NCI-H1105 (cell line): Measurements from ENCODE around the gene PDE2A.

Source experiments
- DNase-seq: peaks from one replicate; lab custom pipeline; 2025; lab: John Stamatoyannopoulos, UW

Gene PDE2A

DNA sequence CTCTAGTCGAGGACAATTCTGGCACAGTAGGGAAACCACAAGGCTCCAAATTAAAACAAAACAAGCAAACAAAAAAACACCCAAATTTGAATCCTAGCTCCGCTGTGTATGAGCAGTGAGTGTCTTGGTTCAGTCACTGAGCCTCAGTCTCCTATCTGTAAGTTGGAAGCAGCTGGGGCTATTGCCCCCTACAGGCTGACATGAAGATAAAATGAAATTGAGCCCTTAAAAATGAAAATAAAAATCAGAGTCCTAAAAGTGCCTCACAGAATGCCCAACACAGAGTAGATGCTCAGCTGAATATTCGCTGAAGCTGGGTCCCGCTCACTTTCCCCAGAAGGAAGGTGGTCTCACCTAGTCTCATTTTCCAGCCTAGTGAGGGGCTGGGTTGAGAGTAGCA lies 65.2 kb downstream of the PDE2A start:
- DNase-seq = no peak

DNA sequence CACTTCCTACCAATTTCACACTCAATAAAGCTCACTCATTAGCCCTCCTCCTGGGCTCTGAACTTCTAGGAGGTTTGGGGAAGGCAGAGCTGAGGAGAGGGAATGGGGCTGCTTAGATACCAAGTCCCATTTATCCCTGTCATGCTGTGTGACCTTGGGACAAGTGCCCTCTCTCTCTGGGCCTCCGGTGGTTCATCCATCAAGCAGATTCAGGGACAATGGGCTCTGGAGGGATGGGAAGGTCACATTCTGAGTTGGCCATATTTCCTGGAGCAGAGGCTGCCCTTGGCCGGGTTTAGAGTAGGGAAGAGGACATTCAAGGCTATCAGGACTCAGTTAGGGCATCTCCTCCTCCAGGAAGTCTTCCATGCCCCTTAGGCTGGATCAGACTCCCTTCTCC lies 66.7 kb downstream of the PDE2A start:
- DNase-seq = no peak

DNA sequence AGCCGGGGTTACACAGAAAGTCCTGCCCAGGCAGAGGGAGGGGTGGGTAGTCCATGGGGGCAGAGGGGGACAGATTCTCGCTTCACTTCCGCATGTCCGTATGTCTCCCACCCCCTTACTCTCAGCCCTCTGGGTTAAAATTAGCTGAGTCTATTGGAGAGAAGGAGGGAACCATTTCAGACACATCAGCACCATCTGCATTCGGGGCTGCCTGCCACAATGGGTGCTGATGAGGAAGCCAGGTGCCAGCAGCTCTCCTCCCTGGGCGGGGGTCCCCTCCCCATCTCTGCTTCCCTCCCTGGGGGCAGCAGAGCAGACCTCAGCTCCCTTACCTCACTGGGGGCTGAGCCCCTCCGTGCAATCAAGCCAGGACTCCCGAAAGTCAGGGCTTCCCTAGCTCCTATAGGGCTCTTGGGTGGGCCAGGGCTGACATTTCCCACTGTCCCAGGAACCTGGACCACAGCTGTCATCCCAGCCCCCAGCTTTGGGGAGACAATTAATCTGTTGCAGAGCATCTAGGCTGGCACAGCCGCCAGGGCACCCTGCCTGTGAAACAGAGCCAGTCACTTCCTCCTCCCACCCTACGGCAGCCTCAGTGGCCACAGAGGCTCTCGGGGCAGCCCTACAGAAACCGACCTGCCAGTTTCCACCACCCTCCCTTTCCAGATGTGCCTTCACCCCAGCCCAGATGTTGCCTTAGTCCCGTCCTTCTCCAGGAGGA lies 67.3 kb downstream of the PDE2A start:
- no peak for DNase-seq

DNA sequence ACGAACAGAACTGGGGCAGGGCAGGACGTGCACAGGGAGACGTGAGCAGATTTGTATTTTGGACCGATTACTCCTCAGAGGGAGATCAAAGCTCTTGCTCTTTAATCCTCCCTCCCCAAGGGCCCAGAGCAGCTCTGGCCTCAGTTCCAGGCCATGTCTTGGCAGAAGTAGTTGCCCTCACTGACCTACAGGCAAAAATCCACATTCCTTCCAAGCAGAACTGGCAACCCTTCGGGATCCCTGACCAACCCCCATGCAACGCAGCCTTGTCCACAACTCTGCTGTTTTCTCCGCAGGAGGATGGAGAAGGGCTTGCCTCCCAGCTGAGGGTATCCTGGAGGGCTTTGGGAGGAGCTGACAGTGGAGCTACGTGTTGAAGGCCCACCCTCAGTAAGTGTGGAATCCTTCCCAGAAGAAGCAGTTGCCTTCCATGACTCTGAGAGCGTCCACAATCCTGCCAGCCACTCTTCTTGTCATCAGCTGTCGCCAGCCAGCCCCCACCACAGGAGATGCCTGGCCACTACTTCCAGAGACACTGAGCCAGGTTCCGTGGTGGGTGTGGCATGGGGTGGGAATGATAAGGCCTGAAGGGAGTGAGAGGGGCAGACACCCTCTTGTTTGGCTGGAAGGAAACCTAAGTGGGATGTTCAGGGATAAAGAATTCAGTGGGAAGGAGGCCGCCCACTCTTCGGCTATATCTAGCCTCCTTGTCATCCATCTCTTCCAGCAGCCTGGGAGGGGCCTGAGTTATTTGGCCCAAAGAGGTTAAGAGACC lies 68.1 kb downstream of the PDE2A start:
- no peak for DNase-seq

DNA sequence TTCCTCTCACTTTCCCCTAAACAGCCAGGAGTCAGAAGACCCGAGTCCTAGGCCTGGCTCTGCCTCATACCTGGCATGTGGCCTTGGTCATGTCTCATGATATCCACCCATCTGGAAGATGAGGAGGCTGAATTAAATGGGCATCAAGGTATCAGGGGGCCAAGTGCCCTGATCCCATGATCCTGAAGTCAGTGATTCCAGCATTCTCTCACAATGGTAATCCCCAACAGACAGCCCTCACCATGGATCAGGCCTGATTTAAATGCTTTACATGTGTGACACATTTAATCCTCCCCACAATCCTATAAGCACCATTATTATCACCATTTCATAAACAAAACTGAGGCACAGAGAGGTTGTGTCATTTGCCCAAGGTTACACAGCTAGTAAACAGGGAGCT lies 70.0 kb downstream of the PDE2A start:
- no peak for DNase-seq

DNA sequence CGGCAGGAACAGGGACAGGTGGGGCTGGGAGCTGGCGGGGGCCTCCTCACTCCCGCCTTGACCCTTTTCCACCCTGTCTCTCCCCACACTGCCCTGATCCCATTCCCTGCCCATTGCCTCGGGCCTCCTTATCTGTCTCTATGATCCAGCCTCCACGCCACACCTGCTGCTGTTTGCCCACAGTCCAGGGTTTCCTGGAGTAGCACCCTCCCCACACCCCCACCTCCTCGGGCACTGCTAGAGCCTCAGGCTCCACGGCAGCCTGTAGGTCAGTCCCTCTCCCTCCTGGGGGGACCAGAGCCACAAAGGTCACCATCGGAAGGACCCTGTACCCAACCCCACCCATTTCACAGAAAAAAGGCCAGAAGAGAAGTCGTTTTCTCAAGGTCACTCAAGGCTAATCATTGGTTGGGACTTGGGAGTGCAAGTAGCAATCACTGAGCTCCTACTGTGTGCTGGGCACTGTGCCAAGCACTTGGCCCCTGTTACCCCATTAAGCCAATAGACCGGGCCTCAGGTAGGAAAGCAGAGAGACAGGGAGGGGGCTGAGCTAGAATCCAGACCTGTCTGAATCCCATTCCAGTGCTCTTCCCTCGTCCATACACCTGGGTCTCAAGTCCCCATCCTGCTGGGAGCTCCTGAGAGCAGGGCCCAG lies 71.8 kb downstream of the PDE2A start:
- no peak for DNase-seq

DNA sequence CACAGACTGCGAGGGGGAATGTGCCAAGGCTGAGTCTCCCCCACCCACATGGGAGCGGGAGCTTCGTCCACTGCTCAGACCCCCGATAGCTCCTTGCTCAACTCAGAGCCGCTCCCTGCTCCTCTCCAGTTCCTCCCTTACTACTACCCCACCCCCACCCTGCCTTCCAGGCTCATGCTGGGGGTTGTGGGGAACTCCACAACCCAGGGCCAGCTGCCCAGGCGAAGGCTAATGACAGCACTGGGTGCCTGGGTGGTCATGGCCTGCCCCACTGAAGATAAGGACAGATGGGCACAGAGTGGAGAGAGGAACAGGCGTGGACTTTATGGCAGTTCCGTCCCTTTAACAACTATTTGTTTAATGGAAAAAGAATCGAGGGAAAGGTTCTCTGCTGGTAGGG lies 73.7 kb downstream of the PDE2A start:
- DNase-seq = no peak

DNA sequence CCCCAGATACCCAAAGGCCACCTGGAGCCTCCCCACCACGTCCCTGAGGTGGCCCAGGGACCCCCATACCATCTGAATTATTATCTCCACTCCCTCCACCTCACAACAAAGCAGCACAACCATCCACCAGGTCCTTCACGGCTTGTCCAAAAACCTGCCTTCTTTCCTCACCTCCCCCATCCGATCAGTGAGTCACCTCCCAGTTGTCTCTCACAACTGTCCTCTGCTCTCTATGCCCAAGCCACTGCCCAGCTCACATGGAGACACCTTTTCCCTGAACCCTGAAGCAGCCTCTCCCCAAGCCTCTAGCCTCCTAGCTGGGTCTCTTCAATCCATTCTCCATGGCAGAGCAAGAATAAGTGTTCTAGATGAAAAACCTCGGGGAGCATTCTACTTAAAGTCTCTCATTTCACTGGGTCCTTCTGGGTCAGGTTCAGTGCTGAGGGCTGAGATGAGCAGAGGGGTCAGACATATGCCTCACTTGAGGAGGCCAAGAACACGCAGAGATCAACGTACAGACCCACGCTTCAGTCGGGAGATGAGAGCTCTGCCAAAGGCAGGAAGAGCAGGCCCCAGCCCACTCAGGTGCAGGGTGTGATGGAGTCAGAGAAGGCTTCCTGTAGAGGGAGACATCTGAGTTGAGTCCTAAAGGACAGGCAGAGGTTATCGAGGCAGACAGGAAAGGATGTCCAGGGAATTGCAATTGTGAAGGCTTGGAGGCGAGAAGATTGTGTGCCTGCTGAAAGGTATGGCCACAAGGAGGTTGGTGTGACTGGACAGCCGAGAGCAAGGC lies 74.7 kb downstream of the PDE2A start:
- DNase-seq = no peak

DNA sequence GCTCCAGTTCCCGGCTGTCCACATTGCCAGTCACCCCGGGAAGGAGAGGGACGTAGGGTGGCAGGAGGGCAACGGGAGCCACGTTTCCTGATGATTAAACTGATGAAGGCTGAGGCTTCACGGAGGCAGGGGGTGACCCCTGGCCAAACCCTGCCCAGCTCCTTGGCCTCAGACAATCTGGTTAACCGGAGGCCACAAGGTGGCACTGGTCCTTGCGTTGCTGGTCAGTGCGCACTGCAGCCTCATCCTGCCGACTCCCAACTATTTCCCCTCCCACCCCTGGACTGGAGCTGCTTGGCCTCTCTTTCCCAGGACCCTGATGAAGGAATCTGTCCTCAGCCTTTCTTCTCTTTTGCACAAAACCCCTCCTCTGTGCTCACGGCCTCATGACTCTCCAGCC lies 75.3 kb downstream of the PDE2A start:
- DNase-seq = no peak

DNA sequence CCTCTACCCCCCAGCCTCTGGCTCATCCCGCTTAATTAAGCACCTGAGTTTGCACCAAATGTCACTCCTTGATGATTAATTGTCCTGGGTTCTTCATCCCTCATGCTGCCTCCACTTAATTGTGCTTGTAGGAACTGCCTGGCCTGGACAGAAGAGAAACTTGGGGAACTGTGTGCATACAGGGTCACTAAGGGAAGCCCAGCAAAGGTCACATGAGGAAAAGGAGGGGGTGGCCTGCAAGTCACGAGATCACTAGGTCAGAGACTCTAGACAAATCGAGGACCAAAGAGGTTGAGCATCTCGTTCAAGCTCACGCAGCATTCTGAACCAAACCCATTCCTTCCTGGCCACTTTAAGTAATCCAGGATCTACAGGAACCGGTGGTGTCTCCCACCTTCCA lies 75.8 kb downstream of the PDE2A start:
- no peak for DNase-seq

DNA sequence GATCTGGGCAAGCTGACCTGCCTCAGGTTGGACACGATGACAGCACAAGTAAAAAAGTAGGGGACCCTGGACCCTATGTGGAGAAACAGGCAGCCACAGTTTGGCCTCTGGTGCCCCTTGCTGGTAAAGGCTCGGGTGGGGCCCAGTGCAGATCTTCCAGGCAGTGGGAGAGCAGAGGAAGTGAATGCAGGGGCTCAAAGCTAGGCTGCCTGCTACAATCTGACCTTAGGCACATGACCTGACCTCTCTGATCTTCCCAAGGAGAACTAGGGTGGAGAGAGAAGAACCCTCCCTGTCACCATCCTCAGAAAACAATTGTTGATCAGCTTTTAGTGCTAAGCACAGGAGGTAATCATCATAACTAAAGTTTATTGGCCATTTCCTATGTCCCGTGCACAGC lies 76.5 kb downstream of the PDE2A start:
- DNase-seq = no peak

DNA sequence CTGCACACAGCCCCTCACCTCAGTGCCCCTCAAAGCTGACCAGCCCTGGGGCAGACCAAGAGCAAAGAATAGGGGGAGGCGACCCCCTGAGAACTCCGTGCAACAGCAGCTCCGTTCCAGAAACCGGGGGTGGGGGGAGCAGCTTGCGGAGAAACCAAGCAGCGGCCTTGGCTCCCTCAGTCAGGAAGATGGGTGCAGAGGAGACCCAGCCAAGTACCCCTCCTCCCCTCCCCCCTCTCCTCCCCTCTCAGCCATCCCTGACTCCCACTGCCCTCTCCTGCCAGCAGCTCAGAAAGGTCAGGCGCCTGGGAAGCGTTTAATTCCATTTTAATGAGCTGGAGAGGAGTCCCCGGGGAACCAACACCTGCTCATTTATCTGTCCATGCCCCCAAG lies 78.9 kb downstream of the PDE2A start:
- no peak for DNase-seq

DNA sequence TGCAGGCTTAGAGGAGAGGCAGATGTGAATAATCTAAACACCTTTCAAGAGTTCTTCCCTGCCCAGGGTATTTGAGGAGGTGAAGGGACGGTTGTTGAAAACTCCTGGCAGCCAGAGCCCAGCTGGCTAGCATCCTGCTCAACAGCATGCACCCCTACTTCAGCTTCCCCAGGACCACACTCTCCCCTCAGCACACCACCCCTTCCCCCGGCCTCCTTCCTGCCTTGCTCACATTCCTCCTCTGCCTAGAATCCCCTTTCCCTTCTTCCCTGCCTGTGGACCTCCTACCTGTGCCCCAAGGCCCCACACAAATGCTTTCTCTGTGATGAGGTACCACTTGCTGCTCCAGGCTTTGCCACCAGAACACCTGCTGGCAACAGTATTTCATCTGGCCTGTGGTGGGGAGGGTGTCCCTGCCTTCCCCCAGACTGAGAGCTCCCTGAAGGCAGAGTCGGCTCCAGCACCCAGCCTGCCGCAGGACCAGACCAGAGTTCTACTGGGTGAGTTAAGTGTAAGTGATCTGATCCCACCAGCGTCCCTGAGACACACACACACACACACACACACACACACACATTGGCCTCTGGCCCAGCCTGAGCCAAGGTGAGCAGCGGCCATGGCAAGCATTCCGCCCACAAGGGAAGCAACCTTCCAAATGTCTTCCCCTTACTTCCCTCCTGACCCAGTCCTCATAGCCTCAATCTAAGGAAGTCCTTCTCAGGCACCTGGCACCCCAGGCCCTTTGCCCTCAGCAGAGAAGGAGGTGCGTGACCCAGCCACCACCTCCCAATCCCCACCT lies 79.5 kb downstream of the PDE2A start:
- DNase-seq = no peak

DNA sequence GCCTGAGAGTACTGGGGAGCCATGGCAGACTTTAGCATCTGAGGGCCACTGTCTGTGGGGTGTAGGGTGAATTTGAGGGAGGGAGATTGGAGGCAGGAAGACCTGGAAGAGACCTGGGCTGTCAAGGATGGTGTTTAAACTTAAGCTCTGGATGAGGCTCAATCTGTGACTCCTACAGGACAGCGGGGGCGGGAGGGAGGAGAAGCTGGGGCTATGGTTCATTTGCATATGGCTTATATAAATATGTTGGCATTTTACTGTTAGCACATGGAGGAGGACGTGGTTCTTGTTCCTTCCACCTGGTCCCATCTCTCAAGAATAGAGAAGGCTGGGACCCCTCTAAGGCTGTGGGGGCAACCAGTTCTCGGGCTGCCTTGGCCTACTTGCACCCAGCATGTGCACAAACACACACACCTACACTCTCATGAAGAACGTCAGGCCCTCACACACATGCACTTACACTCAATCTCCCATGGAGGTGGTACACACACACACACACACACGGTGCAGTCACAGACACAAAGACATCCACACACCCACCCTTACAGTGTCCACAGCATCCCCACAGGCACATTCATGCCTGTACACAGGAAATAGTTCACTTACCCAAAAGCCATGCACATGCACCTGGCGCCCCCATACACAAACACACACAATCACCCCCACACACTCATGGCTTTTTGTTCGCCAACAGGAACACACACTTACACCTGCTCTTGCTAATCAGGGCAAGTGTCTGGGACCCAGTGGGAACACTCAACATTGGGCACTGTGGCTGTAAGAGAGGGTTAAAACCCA lies 81.3 kb downstream of the PDE2A start:
- no peak for DNase-seq

DNA sequence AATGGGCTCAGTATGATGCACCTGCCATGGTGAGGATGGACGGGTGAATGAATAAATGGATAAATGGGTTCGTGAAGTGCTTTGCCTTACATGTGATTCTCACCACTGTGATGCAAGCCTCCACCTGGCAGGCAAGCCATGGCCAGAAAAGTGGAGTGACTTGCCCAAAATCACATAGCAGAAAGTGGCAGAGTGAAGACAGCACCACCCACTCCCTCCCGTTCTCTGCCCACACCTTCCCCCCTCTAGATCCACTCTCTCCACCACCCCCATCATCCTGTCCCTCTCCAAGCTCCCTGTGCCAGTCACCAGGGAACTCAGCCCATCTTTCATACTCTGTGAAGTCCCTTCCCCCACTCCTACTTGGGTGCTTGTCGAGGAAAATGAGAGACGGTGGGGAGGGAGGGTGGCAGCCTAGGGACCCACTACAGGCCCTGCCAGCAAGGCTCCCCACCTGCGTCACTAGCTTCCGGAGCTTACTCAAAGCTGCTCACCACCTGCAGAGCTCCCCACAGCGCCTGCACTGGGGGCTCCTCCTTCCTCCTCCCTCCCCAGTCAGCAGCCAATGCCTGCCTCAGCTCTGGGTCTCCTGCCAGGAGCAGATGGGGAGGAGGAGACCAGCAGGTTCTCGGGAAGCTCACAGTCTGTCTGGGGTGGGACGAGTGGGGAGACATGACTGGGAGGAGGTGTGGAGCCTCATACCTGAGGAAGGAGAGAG lies 82.3 kb downstream of the PDE2A start:
- peak; percentile 46 for DNase-seq

DNA sequence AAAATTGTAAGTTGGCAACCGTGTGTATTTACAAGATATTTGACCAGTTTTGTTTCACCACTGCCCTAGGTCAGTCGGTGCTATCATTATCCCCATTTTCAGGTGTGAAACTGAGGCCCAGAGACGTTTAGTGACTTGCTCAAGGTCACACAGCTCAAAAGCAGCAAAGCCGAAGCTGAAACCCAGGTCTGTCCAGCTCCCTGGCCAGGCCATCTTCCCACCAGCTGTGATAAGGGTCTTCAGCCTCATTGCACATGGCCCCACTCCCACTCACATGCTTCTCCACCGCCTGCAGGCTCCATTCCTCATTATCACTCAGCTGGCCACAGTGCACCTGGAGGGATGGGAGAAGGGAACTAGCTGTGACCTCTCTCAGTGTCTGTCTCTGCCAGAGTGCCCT lies 83.2 kb downstream of the PDE2A start:
- no peak for DNase-seq

DNA sequence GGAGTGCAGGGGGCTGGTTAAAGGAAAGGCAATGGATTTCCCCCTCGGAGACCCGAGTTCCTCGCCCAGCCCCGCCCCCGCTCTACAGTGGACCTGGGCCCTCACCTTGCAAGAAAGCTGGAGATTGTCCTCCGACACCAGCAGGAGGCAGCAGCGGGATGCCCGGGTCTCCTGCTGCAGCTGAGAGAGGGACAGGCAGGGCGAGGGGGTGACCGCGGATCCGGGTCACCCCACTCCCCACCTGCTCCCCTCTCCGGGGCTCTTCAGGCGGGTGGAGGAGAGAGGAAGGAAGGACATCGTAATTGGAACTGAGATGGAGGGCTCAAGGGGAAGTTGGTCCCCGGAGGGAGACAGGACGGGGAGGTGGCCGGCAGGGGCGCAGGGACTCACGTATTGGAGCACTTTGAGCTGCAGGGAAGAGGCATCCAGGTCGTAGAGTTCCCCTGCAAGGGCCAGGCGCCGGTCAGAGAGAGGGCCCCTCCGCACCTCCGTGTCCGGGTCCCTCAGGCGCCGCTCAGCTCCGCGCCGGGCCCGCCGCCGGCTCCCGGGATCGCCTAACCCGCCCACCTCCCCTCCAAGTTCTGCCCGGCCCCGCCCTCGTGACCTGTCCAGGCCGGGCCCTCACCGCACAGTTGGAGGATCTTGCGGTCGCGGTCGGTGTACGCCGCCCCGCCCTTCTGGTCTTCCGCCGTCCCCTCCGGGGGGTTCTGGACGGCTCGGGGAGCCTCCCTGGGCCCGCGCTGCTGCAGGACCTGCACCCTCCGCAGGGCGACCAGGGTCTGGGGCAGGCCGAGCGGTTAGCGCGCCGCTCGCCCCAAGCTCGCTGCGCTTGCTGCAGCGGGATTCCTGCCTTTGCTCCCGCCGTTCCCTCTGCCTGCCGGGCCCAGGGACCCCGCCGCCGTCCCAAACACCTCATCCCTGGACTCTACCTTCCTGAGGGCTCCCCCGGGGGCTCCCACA lies 84.1 kb downstream of the PDE2A start:
- DNase-seq = no peak

DNA sequence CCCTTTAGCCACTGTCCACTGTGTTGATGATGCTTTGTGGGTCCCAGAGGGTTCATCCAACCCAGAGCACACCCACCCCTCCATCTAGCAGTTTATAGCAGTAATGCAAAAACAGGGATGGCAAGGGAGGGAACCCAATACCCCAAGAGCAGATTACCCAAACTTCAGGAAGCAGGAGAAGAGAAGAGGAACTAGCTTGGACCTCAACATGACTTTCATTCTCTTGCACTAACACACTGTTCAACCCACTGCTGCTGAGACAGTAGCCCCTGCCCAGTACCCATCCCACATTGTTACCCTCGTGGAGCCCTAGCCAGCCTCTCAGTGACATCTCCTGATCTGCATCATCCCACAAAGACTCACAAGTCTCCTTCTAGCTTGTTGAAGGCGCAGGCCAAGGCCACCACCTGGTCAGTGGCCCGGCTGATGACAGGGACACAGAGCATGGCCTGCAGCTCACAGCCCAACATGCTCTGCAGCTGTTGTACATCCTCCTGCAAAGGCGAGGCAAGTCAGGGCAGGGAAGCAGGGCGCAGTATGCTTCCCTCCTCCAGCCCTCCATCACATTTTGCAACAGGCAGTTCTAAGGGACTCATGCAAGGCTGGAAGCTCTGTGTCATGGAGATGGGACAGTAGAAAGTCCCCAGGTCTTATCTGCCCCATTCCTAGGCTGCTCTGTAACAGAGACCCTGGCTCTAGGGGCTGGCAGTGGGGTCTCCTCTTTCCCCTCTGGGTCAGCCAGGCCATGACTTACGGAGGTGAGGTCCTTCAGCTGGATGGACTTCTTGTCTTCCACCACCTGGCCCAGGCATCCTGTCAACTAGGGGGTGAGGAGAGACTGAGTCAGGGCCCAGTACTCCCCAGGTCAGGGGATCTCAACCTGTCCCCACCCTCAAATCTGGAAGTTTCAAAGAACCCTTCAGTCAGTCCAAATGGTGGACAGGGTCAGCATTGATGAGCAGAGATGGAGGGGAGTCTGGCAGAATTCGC lies 85.5 kb downstream of the PDE2A start:
- no peak for DNase-seq
